HAP-1 (cell line): ENCODE data around the gene RECQL5.

Experiments used
- DNase-seq, 2 experiments: peaks; one replicate each; pipeline ENCODE4 v3.0.0-alpha.2; 2016 to 2020; ENCODE audit warnings: low spot score in 2 of 2
- H3K27me3 ChIP-seq: fragments of 250-450 bp; sonication (Bioruptor Pico); 2 replicates; pipeline ENCODE4 v1.5.1; 2020; ENCODE audit warnings: low read depth, mild to moderate bottlenecking, moderate library complexity
- H3K36me3 ChIP-seq: fragments of 250-450 bp; sonication (Bioruptor Pico); replicated peaks from 2 replicates; pipeline ENCODE4 v1.5.1; 2020; ENCODE audit warnings: mild to moderate bottlenecking
- H3K4me1 ChIP-seq: fragments of 250-450 bp; sonication (Bioruptor Pico); 2 replicates; pipeline ENCODE4 v1.5.1; 2020; ENCODE audit warnings: mild to moderate bottlenecking
- H3K4me3 ChIP-seq: fragments of 250-450 bp; sonication (Bioruptor Pico); 2 replicates; pipeline ENCODE4 v1.5.1; 2020; ENCODE audit warnings: mild to moderate bottlenecking, moderate library complexity
- H3K9me3 ChIP-seq: fragments of 250-450 bp; sonication (Bioruptor Pico); 2 replicates; pipeline ENCODE4 v1.5.1; 2020; ENCODE audit warnings: mild to moderate bottlenecking, moderate library complexity
- in situ Hi-C: fragments of 300-500 bp; cut with MboI; formaldehyde crosslinking; loops from 3 replicates; pipeline ENCODE4 v1.14.3; 2020; ENCODE audit warnings: low sequenced_read_pairs, inconsistent platforms, mixed read lengths

The RECQL5 gene

GRCh38 chr17:75679706-75680211 is 12.8 kb upstream of the RECQL5 start:
- Histone ChIP-seq H3K36me3 (peaks cover 32% of the 10 kb centered on the region), H3K9me3 (no peaks in the 10 kb centered on the region), H3K27me3 (no peaks in the 10 kb centered on the region), H3K4me3 (no peak overlapping the region), H3K4me1 (no peaks in the 10 kb centered on the region)
- in situ Hi-C loops = no loop called here
- DNase-seq = no peak

- Histone ChIP-seq H3K9me3 (no peaks in the 10 kb centered on the region), H3K36me3 (peaks cover 45% of the 10 kb centered on the region), H3K4me1 (no peaks in the 10 kb centered on the region), H3K4me3 (no peak overlapping the region), H3K27me3 (no peaks in the 10 kb centered on the region)
- in situ Hi-C loops = no loop called here
- no peak for DNase-seq
These were observed 9.5 kb upstream of the RECQL5 start for GRCh38 chr17:75676461-75676860.

- Histone ChIP-seq H3K4me1 (peaks cover under 1% of the 10 kb centered on the region), H3K4me3 (no peak overlapping the region), H3K27me3 (no peaks in the 10 kb centered on the region), H3K9me3 (no peaks in the 10 kb centered on the region), H3K36me3 (peaks cover 51% of the 10 kb centered on the region)
- in situ Hi-C loops = no loop called here
- no peak for DNase-seq
These were observed 6.5 kb upstream of the RECQL5 start for GRCh38 chr17:75673487-75673886.

GRCh38 chr17:75672011-75672410 is 5.1 kb upstream of the RECQL5 start:
- in situ Hi-C loops = no loop called here
- peaks cover 50% of the 10 kb centered on the region for H3K36me3 ChIP-seq
- DNase-seq = no peak
- no peaks in the 10 kb centered on the region for H3K27me3 ChIP-seq
- no peaks in the 10 kb centered on the region for H3K9me3 ChIP-seq
- peaks cover 6% of the 10 kb centered on the region for H3K4me1 ChIP-seq
- H3K4me3 ChIP-seq = no peak overlapping the region

- Histone ChIP-seq H3K27me3 (no peaks in the 10 kb centered on the region), H3K4me3 (no peak overlapping the region), H3K9me3 (no peaks in the 10 kb centered on the region), H3K4me1 (peaks cover 12% of the 10 kb centered on the region), H3K36me3 (peaks cover 42% of the 10 kb centered on the region)
- DNase-seq = no peak
- in situ Hi-C loops = no loop called here
These were observed 3.9 kb upstream of the RECQL5 start for GRCh38 chr17:75670868-75671267.

GRCh38 chr17:75668489-75668888 is 1.5 kb upstream of the RECQL5 start:
- no peaks in the 10 kb centered on the region for H3K27me3 ChIP-seq
- DNase-seq = no peak
- H3K4me1 ChIP-seq = peaks cover 15% of the 10 kb centered on the region
- peaks cover 38% of the 10 kb centered on the region for H3K36me3 ChIP-seq
- H3K4me3 ChIP-seq = peak overlapping the region; percentile 90
- H3K9me3 ChIP-seq = no peaks in the 10 kb centered on the region
- in situ Hi-C loops = no loop called here

- no peaks in the 10 kb centered on the region for H3K27me3 ChIP-seq
- peaks cover 34% of the 10 kb centered on the region for H3K36me3 ChIP-seq
- no peak for DNase-seq
- H3K4me1 ChIP-seq = peaks cover 15% of the 10 kb centered on the region
- in situ Hi-C loops = no loop called here
- H3K4me3 ChIP-seq = peak overlapping the region; percentile 90
- no peaks in the 10 kb centered on the region for H3K9me3 ChIP-seq
These were observed 871 bp upstream of the RECQL5 start for GRCh38 chr17:75667825-75668224.

- peak overlapping the region; percentile 90 for H3K4me3 ChIP-seq
- peaks cover 33% of the 10 kb centered on the region for H3K36me3 ChIP-seq
- H3K4me1 ChIP-seq = peaks cover 15% of the 10 kb centered on the region
- in situ Hi-C loops = no loop called here
- no peaks in the 10 kb centered on the region for H3K27me3 ChIP-seq
- DNase-seq = no peak
- no peaks in the 10 kb centered on the region for H3K9me3 ChIP-seq
These were observed 973 bp downstream of the RECQL5 start for GRCh38 chr17:75665981-75666380.

- DNase-seq = no peak
- H3K4me1 ChIP-seq = peaks cover 15% of the 10 kb centered on the region
- H3K27me3 ChIP-seq = no peaks in the 10 kb centered on the region
- H3K4me3 ChIP-seq = no peak overlapping the region
- in situ Hi-C loops = no loop called here
- peaks cover 32% of the 10 kb centered on the region for H3K36me3 ChIP-seq
- H3K9me3 ChIP-seq = no peaks in the 10 kb centered on the region
These were observed 2.8 kb downstream of the RECQL5 start for GRCh38 chr17:75664099-75664549.

- in situ Hi-C loops = no loop called here
- H3K27me3 ChIP-seq = no peaks in the 10 kb centered on the region
- no peak for DNase-seq
- H3K9me3 ChIP-seq = no peaks in the 10 kb centered on the region
- H3K4me1 ChIP-seq = peaks cover 9% of the 10 kb centered on the region
- H3K4me3 ChIP-seq = no peak overlapping the region
- peaks cover 30% of the 10 kb centered on the region for H3K36me3 ChIP-seq
These were observed 4.4 kb downstream of the RECQL5 start for GRCh38 chr17:75662511-75662910.

- Histone ChIP-seq H3K9me3 (no peaks in the 10 kb centered on the region), H3K4me3 (no peak overlapping the region), H3K36me3 (peaks cover 32% of the 10 kb centered on the region), H3K4me1 (peaks cover 9% of the 10 kb centered on the region), H3K27me3 (no peaks in the 10 kb centered on the region)
- in situ Hi-C loops = no loop called here
- no peak for DNase-seq
These were observed 5.4 kb downstream of the RECQL5 start for GRCh38 chr17:75661531-75661930.

GRCh38 chr17:75658237-75658636 is 8.7 kb downstream of the RECQL5 start:
- H3K27me3 ChIP-seq = no peaks in the 10 kb centered on the region
- no peaks in the 10 kb centered on the region for H3K4me1 ChIP-seq
- DNase-seq = no peak
- in situ Hi-C loops = no loop called here
- no peak overlapping the region for H3K4me3 ChIP-seq
- H3K36me3 ChIP-seq = peaks cover 44% of the 10 kb centered on the region
- H3K9me3 ChIP-seq = no peaks in the 10 kb centered on the region

- no peaks in the 10 kb centered on the region for H3K27me3 ChIP-seq
- no peaks in the 10 kb centered on the region for H3K4me1 ChIP-seq
- in situ Hi-C loops = no loop called here
- peaks cover 42% of the 10 kb centered on the region for H3K36me3 ChIP-seq
- no peak overlapping the region for H3K4me3 ChIP-seq
- H3K9me3 ChIP-seq = no peaks in the 10 kb centered on the region
- DNase-seq = no peak
These were observed 12.8 kb downstream of the RECQL5 start for GRCh38 chr17:75654176-75654575.

- in situ Hi-C loops = no loop called here
- no peaks in the 10 kb centered on the region for H3K4me1 ChIP-seq
- no peaks in the 10 kb centered on the region for H3K9me3 ChIP-seq
- peaks cover 40% of the 10 kb centered on the region for H3K36me3 ChIP-seq
- peak; percentile 28 to 62 for DNase-seq
- no peak overlapping the region for H3K4me3 ChIP-seq
- H3K27me3 ChIP-seq = no peaks in the 10 kb centered on the region
These were observed 13.9 kb downstream of the RECQL5 start for GRCh38 chr17:75652934-75653549.

- H3K27me3 ChIP-seq = no peaks in the 10 kb centered on the region
- H3K4me3 ChIP-seq = no peak overlapping the region
- H3K9me3 ChIP-seq = no peaks in the 10 kb centered on the region
- H3K4me1 ChIP-seq = no peaks in the 10 kb centered on the region
- H3K36me3 ChIP-seq = peaks cover 37% of the 10 kb centered on the region
- in situ Hi-C loops = no loop called here
- DNase-seq = no peak
These were observed 14.6 kb downstream of the RECQL5 start for GRCh38 chr17:75652341-75652740.
